GM12873 (cell line): ENCODE data around the gene RASAL1.

ENCODE experiments used
- TF ChIP-seq, protein P1 (sequence below): IDR thresholded peaks from 2 replicates; pipeline ENCODE4 v1.5.1; 2012; ENCODE audit warnings: low read depth, mild to moderate bottlenecking, moderate library complexity, low read length, control low read depth; ENCODE audit not compliant: insufficient read depth; ENCODE audit errors: missing control alignments

The RASAL1 gene

DNA sequence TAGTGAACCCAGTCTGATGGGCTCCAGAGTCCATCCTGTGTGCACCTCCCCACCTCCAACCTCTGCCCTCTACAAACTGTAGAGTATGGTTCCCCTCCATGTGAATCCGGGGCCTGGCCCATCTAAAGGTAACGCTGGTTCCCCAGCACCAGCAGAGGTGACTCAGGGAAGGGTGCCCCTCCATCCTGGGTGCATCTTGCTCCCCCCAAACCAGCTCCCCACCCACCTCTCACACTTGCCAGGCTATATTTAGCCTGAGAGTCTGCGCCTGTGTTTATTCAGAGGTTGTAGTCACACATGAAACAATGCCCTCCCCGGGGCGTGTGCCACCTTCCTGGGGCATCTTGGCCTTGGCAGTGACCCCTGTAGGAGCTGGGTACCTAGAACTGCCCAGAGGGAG lies 26.2 kb downstream of the RASAL1 start:
- TF ChIP-seq, protein P1, sequence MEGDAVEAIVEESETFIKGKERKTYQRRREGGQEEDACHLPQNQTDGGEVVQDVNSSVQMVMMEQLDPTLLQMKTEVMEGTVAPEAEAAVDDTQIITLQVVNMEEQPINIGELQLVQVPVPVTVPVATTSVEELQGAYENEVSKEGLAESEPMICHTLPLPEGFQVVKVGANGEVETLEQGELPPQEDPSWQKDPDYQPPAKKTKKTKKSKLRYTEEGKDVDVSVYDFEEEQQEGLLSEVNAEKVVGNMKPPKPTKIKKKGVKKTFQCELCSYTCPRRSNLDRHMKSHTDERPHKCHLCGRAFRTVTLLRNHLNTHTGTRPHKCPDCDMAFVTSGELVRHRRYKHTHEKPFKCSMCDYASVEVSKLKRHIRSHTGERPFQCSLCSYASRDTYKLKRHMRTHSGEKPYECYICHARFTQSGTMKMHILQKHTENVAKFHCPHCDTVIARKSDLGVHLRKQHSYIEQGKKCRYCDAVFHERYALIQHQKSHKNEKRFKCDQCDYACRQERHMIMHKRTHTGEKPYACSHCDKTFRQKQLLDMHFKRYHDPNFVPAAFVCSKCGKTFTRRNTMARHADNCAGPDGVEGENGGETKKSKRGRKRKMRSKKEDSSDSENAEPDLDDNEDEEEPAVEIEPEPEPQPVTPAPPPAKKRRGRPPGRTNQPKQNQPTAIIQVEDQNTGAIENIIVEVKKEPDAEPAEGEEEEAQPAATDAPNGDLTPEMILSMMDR, result no peak

DNA sequence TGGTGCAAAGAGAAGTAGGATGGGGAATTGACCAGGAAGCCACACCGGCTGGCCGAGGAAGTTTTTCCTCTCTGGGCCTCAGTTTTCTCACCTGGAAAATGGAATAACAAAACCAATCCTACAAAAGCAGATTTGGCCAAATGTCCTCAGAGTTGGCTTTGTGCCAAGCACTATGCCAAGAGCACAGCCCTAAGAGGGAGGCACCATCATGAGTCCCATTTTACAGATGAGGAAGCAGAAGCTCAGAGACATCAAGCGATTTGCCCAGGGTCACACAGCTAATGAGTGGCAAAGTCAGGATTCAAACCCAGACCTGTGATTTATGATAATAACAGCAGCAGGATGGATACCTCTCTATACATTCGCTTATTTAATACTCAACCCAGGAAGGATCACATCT lies 27.3 kb downstream of the RASAL1 start:
- TF ChIP-seq, protein P1, result no peak

DNA sequence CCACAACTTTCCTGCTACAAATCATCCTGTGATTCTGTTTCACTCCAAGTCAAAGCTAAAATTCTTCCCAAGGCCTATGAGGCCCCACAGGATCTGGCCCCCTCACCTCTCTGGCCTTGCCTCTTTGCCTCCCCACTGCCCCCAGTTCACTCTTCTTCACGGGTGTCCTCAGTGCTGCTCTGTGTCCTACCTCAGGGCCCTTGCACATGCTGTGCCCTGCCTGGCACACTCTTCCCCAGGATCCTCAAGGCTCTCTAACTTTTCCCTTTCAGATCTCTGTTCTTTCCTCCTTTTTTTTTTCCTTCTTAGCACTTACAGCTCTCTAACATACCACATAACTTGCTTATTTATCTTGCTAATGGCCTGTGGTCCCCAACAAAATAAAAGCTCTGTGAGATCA lies 29.2 kb downstream of the RASAL1 start:
- TF ChIP-seq, protein P1, result no peak

DNA sequence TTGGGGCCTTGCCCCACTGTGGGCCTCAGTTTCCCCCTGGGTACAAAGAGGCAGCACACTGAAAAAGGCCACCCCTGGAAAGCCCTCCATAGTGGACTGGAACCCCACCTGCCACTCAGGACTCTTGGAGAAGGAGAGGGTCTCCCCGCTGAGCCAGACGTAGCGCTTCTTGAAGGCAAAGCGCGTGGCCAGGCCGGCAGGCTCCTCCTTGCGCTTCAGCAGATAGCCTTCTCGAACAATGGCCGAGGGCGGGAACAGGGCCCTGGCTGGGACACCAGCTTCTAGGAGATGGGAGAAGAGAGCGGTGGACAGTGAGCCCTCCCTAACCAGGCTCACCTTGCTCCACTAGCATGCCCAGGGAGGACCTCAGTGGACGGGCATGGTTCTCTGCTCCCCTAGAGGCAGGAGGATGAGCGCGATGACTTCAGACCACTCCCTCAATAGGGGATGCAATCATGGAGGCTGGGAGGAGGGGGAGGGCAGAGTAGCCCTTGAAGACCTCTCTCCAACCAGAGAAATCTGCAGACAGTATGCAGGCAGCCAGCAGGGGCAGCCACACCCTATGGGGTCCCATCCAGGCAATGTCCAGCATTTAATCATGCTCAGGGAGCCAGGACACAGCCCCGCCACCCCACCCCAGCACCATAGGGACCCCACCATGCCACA lies 29.8 kb downstream of the RASAL1 start:
- TF ChIP-seq, protein P1, result no peak

DNA sequence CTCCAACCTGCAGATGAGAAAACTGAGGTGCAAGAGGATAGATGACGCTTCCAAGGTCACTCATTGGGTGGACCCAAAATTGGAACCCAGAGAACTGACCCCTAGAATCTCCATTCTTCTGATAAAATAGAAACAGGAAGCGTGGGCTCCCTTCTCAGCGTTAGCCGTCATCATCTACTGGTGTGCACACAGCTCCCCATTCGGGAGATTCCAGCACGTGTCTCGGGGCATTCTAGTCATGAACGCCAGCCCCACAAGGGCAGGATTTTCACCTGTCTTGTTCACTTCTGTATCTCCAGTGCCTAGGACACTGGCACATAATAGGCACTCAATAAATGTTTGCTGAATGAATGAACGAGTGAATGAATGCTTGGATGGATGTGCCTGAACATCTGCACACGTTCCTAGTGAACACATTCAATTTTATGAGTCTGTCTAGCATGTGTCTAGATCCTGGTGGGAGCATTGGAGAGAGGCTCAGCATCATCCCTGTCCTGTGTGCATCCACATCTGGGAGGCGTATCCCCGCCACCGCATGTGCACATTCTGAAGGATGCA lies 30.5 kb downstream of the RASAL1 start:
- TF ChIP-seq, protein P1, result no peak

DNA sequence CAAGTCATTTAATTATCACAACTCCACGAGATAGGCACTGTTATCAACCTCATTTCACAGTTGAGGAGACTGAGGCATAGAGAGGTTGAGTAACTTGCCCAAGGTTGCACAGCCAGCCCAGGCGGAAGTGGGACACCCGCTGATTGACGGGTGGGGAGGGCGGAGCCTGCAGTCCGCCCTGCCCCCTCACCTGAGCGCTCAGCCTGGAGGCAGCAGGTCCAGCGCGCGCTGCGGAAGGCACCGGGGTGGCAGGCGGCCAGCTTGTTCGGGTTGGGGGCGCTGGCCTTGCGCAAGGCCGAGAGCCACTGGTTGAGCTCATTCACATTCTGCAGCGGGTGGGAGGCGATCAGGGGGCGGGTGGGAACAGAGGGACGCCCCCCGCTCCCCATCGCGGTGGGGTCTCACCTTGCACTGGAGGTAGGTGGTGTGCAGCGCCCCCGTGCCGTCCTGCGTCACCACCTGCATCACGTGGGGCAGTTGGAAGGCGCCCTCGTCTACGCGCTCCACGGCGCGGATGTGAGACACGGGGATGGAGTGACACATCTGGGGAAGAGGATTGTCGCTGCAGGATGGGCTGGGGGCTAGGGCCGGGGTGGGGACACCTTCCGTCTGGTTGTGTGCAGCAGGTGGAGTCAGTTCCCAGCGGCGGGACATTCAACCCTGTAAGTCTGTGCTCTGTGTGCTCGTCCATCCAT lies 31.7 kb downstream of the RASAL1 start:
- TF ChIP-seq, protein P1, result no peak

DNA sequence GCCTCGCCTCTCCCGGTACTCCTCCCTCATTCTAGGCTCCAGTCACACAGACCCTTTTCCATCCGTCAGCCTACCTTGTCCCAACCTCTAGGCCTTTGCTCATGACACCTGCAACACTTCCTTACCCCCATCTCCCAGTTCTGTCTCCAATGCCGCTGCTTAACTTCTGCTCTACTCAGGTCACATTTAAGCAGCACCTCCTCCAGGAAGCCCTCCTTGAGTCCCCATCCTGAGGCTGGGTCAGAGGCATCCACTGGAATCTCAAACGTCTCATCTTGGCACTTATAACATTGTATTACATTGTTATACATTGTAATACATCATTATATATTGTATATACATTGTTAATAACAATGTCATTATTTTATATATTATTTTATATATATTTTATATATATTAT lies 32.8 kb downstream of the RASAL1 start:
- TF ChIP-seq, protein P1, result no peak
